AG08396 (cell line): ENCODE results near the gene PCLO.
"Not testable (repeated sequence)": the region's sequence is repeated elsewhere in the genome, so short reads cannot be mapped to it uniquely, and the experiment has no call there.

Experiments used
- DNase-seq: peaks from one replicate; pipeline ENCODE4 v3.0.0; 2012; ENCODE audit warnings: low spot score, mixed read lengths

Gene PCLO

GRCh38 chr7:83053965-83054364, 108.7 kb downstream of the PCLO start:
- no peak for DNase-seq

GRCh38 chr7:83040484-83040883, 122.2 kb downstream of the PCLO start:
- DNase-seq = no peak

GRCh38 chr7:83038787-83039186, 123.9 kb downstream of the PCLO start:
- DNase-seq = no peak

- no peak for DNase-seq
These were observed 125.8 kb downstream of the PCLO start for GRCh38 chr7:83036721-83037380.

- DNase-seq = no peak
These were observed 126.6 kb downstream of the PCLO start for GRCh38 chr7:83036130-83036529.

- DNase-seq = no peak
These were observed 130.5 kb downstream of the PCLO start for GRCh38 chr7:83032195-83032594.

- not testable (repeated sequence) for DNase-seq
These were observed 138.6 kb downstream of the PCLO start for GRCh38 chr7:83023817-83024665.

GRCh38 chr7:83021032-83021431, 141.7 kb downstream of the PCLO start:
- no peak for DNase-seq

- DNase-seq = no peak
These were observed 142.5 kb downstream of the PCLO start for GRCh38 chr7:83020161-83020560.

- DNase-seq = no peak
These were observed 146.8 kb downstream of the PCLO start for GRCh38 chr7:83015916-83016315.

- no peak for DNase-seq
These were observed 148.1 kb downstream of the PCLO start for GRCh38 chr7:83014546-83014945.

GRCh38 chr7:83011954-83012353, 150.7 kb downstream of the PCLO start:
- DNase-seq = no peak

GRCh38 chr7:83005410-83005809, 157.3 kb downstream of the PCLO start:
- DNase-seq = no peak

GRCh38 chr7:83001362-83002040, 161.2 kb downstream of the PCLO start:
- DNase-seq = no peak

- no peak for DNase-seq
These were observed 164.2 kb downstream of the PCLO start for GRCh38 chr7:82998436-82998835.

GRCh38 chr7:82985144-82985802, 177.4 kb downstream of the PCLO start:
- no peak for DNase-seq

- DNase-seq = no peak
These were observed 182.4 kb downstream of the PCLO start for GRCh38 chr7:82980130-82980788.

GRCh38 chr7:82975811-82976468, 186.7 kb downstream of the PCLO start:
- DNase-seq = no peak

- DNase-seq = no peak
These were observed 190.5 kb downstream of the PCLO start for GRCh38 chr7:82972135-82972534.

GRCh38 chr7:82965088-82966036, 197.3 kb downstream of the PCLO start:
- DNase-seq = no peak
